GM19023 (cell line): ENCODE data around the gene TRABD2B.
"Not testable (repeated sequence)": the region's sequence is repeated elsewhere in the genome, so short reads cannot be mapped to it uniquely, and the experiment has no call there.

Experiments
- ATAC-seq: cut with Tn5 transposase; IDR thresholded peaks from one replicate; pipeline ENCODE4 v1.9.1; 2021; ENCODE audit warnings: mild to moderate bottlenecking, moderate library complexity; ENCODE audit not compliant: unreplicated experiment

The TRABD2B gene

DNA sequence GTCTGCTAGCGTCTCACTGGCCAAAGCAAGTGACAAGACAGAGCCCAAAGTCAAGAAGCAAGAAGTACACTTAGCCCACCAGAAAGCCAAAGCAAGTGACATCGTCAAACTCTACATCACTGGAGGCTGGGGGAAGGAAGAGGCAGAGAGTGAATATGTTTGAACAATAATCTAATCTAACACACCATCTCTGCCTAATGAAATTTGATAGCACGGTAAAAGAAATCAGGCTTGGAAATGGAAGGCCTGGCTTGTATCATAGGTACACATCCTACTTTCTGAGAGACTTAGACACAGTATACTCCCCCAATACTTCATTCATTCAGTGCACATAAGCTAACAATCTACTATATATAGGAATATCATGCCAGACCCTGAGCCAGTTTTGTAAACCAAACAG, 26.3 kb downstream of the TRABD2B start:
- ATAC-seq: no peak

DNA sequence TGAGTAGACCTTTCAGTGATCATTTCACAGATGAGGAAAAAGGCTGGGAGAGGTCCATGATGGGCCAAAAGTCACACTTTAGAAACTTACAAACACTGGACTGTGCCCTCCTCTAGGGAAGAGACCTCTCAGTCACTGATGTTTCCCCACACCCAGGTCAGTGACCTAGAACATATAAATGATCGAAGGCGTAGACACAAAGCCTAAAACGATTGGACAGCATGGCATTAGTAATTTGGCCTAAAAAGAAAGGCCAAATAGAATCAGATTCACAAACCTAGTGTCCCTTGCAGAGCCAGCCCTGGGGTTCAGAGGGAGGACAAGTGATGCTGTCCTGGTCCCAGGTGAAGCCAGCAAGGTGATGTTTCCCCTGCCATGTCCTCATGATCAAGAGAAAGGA, 27.7 kb downstream of the TRABD2B start:
- ATAC-seq: no peak

DNA sequence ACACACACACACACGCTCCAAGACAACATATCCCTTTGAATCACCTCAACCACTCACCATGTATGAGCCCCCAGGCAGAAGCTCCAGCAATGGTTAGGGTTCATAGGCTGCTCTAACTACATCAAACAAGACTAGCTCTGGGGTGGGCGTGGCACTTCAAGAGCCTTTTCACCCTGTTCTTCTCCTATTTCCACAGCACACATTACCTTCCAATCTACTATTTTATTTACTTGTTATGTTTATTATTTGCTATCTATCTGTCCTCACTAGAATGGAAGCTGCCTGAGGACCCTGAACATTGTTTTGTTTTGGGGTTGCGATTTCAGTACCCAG, 28.7 kb downstream of the TRABD2B start:
- ATAC-seq: no peak

- no peak for ATAC-seq
These were observed 29.2 kb downstream of the TRABD2B start for GRCh38 chr1:47967864-47968555.

DNA sequence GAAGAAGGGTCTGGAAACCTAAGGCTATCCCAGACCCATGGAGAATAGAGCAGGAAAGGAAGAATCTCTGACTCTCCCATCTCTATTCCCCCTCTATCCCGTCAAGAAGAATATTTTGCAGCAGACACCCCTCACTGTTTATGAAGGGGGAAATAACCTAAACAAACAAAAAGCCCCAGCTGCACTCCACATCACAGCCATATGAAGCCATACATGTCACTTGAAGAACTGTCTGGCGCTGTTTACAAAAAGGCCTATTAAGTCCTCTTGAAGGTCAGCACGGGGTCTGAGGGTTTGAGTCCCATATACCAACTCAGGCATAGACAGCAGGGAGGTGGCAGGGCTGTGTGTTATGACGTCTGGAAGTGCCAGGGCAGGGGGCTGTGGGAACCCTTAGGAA, 31.4 kb downstream of the TRABD2B start:
- ATAC-seq: no peak

GRCh38 chr1:47964636-47965035, 32.5 kb downstream of the TRABD2B start:
- no peak for ATAC-seq

- ATAC-seq: no peak
These were observed 33.4 kb downstream of the TRABD2B start for GRCh38 chr1:47963568-47964358.

- no peak for ATAC-seq
These were observed 34.3 kb downstream of the TRABD2B start for GRCh38 chr1:47962750-47963492.

DNA sequence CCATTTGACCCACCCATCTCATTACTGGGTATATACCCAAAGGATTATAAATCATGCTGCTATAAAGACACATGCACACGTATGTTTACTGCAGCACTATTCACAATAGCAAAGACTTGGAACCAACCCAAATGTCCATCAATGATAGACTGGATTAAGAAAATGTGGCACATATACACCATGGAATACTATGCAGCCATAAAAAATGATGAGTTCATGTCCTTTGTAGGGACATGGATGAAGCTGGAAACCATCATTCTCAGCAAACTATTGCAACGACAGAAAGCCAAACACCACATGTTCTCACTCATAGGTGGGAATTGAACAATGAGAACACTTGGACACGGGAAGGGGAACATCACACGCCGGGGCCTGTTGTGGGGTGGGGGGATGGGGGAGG, 35.4 kb downstream of the TRABD2B start:
- not testable (repeated sequence) for ATAC-seq

DNA sequence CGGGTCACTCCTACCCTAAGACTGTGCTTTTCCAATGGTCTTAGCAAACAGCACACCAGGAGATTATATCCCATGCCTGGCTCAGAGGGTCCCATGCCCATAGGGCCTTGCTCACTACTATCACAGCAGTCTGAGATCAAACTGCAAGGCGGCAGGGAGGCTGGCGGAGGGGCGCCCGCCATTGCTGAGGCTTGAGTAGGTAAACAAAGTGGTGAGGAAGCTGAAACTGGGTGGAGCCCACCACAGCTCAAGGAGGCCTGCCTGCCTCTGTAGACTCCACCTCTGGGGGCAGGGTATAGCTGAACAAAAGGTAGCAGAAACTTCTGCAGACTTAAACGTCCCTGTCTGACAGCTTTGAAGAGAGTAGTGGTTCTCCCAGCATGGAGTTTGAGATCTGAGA, 40.7 kb downstream of the TRABD2B start:
- not testable (repeated sequence) for ATAC-seq

DNA sequence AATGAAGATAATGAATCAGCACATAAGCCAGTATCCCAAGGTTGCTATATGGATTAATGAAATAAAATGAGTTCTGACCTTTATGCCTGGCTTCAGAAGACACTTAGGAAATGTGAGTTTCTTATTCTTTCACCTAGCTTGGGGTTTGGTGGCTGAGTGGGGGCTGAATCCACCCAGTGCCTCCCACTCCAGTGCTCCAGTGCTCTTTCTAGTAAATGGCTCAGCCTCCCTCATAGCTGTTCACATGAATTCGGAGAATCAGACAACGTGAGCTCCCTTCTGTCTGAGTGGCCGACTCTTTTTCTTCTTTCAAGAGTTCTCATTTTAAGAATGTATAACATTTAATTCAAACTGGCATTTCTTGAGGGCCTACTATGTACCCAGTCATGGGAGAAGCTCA, 43.5 kb downstream of the TRABD2B start:
- no peak for ATAC-seq

DNA sequence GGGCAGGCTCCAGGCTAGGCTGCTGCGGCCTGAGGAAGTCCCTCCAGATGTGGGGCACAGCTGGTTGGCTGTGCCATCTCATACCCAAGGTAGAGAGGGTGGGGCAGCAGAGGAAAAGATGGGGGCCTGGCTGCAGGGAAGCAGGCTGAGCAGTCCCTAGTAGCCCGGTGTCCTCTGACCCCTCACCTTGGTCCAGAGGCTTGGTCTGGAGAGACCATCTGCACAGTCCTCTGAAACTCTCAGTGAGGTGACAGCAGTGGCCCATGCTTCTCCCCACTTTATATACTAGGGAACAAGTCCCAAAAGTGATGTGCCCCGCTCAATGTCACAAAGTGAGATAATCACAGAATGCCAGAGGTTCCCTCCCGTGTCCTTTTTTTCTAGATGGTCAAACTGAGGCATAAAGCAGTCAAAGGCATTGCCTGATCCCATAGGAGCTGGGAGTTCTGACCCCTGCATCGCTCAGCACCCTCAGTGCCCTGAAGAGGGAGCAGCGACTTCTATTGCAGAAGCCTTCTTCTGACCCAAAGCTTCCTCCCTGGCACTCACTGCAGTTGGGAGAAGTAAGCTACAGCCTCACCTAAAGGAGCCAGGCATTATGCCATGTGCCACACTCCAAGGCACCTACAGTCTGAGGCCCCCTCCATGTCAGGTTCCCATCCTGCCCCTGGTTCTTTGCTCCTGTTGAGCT, 45.5 kb downstream of the TRABD2B start:
- ATAC-seq: no peak

- ATAC-seq: no peak
These were observed 46.2 kb downstream of the TRABD2B start for GRCh38 chr1:47951026-47951425.

DNA sequence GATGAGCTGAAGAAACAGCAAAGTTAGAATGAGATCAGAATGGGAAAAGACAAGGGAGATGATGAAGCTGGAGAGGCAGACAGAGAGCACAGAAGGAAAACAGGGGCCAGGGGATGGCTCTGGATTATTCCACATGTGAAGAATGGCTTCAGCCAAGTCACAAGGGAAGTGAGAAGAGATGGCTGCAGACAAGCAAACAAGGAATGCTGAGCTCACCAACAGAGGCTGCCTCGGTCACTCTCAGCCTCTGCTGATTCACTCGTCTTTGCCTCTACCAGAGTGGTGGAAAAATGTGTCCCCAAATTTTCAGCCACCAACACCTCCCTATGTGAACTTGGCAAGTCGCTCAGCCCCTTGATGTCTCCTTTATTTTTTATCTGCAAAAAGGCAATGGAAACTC, 46.7 kb downstream of the TRABD2B start:
- no peak for ATAC-seq

DNA sequence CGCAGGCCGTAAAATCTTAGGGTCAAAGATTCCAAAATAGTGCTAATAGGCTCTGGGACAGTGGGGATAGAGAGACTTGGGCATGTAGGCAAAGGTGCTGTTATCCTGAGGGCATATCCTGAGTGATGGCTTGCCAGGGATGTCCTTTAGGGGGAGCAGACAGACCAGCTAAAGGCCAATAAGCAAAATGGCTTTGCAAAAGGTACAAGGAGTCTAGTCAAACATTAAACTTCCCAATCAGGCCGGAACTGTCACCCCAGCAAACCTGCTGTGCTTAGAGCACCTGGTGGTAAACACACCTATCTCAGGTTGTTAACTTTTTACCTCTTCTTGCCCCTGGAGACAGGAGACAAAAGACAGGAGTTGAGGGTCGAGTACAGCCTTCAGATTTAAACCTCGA, 49.1 kb downstream of the TRABD2B start:
- no peak for ATAC-seq

- ATAC-seq: no peak
These were observed 49.7 kb downstream of the TRABD2B start for GRCh38 chr1:47947531-47947930.

GRCh38 chr1:47944561-47944960, 52.6 kb downstream of the TRABD2B start:
- ATAC-seq: no peak

- ATAC-seq: no peak
These were observed 55.0 kb downstream of the TRABD2B start for GRCh38 chr1:47942240-47942629.

DNA sequence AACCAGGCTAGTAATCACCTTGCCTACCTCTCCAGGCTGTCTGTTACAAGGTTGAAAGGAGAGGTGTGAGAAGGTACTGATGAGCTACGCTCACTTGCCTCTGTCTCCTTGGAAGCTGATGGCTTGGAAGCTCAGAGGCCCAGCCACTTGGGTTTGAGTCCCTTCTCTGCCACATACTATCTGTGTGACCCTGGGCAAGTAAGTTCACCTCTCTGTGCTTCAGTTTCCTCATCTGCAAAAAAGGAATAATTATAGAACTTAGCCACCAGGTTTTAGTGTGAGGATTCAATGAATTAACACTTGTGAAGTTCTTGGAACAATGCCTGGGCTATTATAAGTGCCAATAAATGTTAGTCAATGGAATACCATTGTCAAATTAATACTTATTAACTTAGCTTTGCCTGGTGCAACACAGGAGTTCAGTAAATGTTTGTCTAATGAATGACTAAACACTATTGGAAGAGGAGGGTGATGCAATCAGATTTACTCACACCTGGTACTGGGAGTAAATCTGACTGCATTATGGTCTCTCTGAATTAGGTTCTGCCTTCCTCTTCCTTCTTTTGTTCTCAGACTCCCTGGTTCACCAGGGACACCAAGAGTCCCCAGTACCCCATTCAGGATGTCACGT, 55.5 kb downstream of the TRABD2B start:
- ATAC-seq: no peak

- no peak for ATAC-seq
These were observed 56.4 kb downstream of the TRABD2B start for GRCh38 chr1:47940779-47941178.

GRCh38 chr1:47940326-47940725, 56.9 kb downstream of the TRABD2B start:
- no peak for ATAC-seq
